Adrenal gland (tissue), 5 donors: ENCODE measurements around the gene KCNMA1.

Experiments
- CTCF ChIP-seq, 6 experiments: fragments of 450-650 bp in 4 of 6; fragments of 200-600 bp in 2 of 6; sonication (generic) in 1 of 6; IDR thresholded peaks; 1 replicate in 5 of 6; 2 replicates in 1 of 6; pipeline versions ENCODE4 v1.5.1 to v1.8.0; 2016 to 2021; ENCODE audit warnings: antibody characterized with exemption in 6 of 6, mild to moderate bottlenecking in 2 of 6, moderate library complexity in 1 of 6
- POLR2A ChIP-seq, 2 donors: fragments of 450-650 bp; IDR thresholded peaks; one replicate each; pipeline ENCODE4 v1.6.1; 2017; ENCODE audit warnings: antibody characterized with exemption in 2 of 2, mild to moderate bottlenecking in 2 of 2, moderate library complexity in 1 of 2
- donor health status: DM: no; HTN: no; CAD: no.

DNA sequence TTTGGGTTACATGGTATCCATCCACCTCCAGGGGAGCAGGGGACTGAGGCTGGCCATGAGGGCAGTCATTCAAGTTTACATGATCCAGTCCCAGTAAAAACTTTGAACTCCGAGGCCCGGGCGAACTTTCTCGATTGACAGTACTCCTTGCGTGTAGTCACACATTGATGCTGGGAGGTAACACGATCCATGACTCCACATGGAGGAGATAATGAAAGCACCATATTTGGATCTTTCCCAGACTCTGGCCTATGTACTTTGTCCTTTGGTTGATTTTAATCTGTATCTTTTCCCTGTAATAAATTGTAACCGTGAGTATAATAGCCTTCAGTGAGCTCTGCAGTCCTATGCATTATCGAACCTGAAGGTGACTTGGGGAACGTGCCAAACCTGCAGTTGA, 401.6 kb downstream of the KCNMA1 start:
- TF ChIP-seq CTCF (IDR thresholded peaks at IDR 0.05) = no peak
- no peak for TF ChIP-seq POLR2A (IDR thresholded peaks at IDR 0.05)
